RPMI7951 (cell line): ENCODE results near the gene ACTN4. TPM values are rescaled to one million over a fixed set of nuclear protein-coding genes. Genes with fewer than 3 reads are reported as not detected.
A peak's percentile ranks its signal among the peaks of the same experiment; 100 is the strongest.

ENCODE experiments used
- DNase-seq: peaks from one replicate; pipeline ENCODE4 v3.0.0-alpha.2; 2012; ENCODE audit warnings: low read depth
- total RNA-seq: library from RNA; depleted of rRNA; stranded (reverse); fragments of >200 nt; shearing (Covaris generic); gene quantifications from 2 replicates; pipeline ENCODE4 v1.2.3, GENCODE V29; 2014

Gene ACTN4
- total RNA-seq, 1 experiment from 2014 or later: 306 TPM

DNA sequence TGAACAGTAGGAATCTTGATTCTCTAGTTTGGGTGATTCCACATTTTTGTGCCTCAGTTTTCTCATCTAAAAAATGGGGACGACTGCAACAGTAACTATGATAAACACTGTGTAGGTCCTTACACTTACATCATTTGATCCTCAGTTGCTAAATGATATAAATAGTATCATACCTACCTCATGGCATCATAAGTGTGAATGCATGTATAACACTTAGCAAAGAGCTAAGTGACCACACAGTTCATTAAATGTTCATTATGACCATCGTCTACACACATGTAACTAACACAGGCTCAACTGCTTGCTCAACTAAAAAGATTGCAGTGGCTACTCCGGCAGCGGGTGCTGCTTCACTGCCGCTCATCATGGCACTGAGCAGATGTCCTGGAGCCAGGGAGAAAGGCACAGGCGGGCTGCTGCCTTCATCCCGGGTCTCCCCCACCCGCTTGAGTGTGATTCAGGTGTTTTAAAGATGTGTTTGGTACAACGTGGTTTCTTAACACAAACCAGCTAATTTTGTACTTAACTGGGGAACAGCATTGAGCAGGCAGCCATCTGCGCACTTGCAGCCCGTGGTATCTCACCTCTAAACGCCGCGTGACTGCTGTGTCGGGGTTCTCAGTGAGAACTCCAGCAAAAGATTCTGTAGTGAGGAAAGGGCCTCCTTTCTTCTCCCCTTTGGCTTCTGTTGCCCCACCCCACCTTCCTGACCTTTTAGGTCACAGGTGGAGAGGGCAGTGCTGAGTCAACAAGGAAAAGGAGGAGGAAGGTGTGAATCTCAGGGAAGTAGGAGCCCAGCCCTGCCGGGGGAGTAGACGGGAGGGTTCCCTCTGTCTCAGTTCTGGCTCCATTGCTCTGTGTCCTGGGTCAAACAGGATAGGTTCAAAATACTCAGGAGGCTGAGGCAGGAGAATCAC lies 11.7 kb upstream of the ACTN4 start:
- no peak for DNase-seq

GRCh38 chr19:38638461-38638860 lies 9.0 kb upstream of the ACTN4 start:
- DNase-seq: no peak

- no peak for DNase-seq
Measured at GRCh38 chr19:38639679-38640078, 7.8 kb upstream of the ACTN4 start.

GRCh38 chr19:38640368-38640767 lies 7.1 kb upstream of the ACTN4 start:
- DNase-seq: no peak

DNA sequence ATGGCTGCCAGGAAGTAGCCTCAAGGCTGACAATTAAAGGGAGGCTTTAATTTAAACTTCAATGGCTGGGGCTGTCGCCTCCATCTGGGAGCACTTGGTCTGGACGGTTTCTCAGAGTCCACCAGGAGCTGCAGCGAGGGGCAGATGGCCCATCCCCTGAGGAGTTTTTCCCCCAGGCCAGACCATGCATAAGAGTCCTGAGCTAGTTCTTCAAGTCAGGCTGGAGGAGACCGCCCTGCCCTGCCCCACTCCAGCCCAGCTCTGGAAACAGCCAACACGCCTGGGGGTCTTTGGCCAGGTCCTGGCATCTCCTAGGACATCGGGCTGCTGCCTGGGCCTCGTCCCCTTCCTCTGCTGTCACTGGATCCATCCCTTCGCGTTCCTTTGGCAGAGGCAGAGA lies 5.3 kb upstream of the ACTN4 start:
- DNase-seq: no peak

GRCh38 chr19:38644719-38645118 lies 2.7 kb upstream of the ACTN4 start:
- no peak for DNase-seq

DNA sequence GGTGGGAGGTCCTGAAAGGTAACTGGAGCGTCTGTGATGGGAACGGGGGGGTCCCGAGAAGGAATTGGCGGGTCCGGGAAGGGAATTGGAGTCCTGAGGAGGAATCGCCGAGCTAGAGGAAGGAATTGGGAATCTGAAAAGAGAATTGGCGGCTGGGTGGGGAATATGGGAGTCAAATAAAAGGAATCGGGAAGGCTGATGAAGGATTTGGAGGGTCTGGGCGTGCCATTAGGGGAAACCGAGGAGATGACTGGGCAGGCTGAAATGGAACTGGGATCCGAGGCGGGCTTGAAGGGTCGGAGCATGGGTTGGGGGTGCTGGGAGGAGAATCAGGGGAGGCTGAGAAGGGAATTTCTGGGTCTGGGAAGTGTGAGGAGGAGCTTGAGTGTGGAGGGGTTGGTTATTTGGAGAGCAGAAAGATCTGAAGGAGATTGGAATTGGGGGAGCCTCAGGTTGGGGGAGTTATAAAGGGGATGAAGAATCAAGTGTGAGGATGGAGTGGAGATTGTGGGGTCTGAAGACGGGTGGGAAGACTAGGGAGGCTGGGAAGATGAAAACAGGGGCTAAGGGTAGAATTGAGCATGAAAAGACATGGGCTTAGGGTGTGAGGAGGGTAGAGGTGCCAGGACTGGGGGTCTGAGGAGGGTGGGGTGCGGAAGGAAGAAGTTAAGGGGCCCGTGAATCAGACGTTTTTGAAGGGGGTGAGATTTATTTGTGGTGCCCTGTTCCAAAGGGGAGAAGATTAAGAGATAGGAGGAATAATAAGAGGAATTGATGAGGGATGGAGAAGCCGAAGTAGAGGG lies 718 bp downstream of the ACTN4 start:
- DNase-seq: no peak

DNA sequence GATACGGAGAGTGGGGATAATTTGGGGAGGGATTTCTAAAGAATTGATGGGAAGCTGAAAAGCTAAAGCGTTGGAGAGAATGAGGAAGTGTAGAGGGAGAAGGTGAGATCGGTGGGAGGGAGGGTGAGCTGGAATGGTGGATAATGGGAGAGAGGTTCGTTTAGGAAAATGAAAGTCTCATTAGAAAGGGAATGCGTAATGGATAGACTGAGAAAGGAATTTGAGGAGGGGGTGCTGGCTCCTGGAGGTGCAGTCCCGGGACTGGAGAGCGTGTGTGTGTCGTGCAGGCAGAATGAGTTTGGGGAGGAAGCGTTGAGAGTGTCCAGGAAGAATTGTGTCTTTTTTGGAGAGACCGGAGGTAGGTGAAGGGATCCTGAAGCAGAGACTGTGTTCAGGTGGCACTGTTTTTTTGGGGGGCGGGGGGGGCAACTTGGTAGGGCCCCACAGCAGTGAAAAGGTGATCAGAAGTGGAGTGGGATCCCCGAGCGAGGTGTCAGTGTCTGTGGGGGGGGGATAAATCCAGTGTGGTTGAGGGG lies 1.4 kb downstream of the ACTN4 start:
- no peak for DNase-seq

GRCh38 chr19:38649305-38650171 lies 2.1 kb downstream of the ACTN4 start:
- peak; percentile 44 for DNase-seq

DNA sequence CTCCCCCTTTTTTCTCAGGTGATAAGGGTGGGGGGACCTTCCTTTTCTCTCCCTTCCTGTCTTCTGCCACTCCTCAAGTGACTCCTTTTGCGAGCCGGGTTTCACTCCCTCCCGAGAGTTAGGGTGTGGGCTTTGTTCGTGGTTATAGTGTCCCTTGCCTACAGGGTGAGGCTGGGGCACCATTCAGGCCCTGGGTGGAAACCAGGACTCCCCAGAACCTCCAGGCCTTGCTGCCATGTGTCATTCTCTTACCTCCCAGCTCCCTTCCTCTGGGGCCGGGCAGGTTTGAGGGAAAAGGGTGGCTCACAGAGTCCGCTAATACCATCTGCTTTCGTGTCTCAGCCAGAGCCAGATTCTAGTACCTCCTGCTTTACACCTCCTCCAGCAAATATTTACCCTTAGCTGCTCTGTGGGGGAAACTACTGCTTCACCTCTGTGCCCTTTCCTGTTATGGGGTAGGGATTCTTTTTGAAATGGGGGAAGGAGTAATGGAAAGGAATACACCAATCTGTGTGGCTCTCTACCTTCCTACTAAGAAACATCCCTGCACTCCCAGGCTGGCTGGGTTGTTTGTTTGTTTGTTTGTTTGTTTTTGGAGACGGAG lies 2.8 kb downstream of the ACTN4 start:
- peak; percentile 39 for DNase-seq

DNA sequence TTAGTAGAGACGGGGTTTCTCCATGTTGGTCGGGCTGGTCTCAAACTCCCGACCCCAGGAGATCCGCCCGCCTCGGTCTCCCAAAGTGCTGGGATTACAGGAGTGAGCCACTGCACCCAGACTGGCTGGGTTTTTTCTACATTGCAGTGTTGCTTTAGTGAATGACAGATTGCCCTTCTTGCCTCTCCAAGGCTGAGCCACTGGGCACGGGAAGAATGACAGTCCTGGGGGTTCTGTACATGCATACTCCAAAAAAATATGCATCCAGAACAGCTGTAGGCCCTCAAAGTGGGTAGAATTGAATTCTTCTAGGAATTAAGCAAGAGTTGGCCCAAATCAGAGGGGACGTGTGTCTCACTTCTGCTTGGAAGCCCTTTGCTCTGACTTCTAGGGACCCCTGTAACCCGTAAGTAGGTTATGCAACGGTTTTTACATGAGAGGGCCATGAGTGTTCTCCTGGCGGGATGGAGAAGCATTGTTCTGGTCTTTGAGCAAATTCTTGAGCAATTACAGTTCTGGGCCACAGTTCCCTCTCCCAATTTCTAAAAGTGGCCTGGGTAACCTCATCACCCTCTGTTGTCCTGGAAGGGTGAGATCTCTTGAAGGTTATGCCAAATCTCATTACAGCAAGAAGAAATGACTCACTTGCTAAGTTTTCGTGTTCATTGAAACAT lies 3.6 kb downstream of the ACTN4 start:
- peak; percentile 94 for DNase-seq

DNA sequence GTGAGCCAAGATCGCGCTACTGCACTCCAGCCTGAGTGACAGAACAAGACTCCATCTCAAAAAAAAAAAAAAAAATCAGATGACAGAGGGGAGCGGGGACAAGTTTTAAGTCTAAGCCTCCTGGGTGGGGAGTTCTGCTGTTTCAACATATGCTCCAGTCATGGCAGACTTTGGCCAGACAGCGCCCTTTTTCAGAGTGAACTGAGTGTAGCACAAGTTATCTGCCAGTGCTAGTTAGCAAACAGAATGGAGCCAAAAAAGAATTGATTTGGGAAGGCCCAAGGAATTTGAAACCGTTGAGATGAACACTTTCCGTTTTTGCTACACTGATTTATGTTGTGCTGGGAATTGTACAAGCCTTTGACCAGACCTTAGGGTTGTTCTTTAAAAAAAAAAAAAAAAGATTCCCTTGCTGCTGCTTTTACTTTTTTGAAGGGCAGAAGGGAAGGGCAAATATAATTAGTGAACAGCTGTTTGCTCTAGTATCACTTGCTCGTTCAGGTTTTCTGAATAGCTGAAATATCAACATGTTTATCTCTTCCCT lies 5.7 kb downstream of the ACTN4 start:
- peak; percentile 43 for DNase-seq

- DNase-seq: peak; percentile 53
Measured at GRCh38 chr19:38654628-38655055, 7.2 kb downstream of the ACTN4 start.

DNA sequence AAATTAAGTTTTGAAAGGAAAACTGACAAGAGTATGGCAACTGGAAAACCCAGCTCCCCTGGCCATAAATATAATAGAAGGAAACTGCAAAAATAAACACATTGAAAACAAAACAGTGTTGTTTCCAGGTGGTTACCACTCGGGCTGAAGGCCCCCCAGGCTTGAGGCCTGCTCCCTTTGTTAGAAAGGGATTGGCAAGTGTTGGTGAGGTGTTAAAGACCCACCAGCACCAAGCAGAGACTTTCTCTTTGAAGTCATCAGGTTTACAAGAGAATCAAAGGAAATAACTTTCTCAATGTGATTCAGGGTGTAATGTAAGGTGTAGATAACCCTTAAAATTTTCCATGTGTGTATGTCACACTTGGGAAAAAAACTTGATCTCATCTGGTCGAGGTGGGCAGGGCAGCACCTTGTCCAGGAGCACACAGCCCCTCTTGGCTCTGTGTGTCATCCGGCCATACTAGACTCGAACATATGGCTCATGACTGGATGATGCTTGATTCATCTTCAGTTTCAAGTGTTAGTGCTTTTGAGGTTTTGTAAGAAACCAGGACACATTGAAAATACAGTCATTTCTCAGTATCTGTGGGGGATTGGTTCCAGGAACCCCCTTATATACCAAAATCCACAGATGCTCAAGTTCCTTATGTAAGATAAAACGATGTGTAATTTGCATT lies 7.8 kb downstream of the ACTN4 start:
- no peak for DNase-seq

DNA sequence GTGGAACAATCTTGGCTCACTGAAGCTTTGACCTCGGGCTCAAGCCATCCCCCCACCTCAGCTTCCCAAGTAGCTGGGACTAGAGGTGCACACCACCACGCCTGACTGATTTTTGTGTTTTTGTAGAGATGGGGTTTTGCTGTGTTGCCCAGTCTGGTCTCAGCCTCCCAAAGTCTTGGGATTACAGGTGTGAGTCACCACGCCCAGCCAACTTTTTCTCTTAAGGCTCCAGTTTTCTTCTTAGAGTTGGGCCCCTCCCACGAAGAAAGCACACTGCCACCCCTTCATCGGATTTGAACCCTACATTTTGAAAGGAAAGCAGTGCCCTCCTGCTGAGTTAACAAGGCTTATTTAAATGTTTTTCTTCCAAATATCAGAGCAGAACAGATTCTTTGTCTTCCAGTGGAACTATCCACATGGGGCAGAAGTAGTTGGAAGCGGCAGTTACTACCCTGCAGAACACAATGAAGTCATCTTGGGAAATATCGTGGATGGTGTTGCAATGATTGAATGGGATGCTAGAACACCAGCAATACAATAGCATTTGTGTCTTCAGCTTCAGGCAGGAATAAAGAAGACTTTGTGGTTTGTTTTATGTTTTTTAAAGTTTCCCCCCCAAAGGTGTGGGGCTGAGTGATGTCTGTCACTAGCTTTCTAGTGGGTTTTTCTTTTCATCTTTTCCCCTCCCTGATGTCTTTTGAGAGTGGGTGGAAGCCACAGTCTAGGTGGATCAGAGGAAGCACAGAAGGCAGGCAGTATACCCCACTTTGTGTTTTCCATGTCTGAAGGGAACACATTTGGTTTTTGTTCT lies 8.9 kb downstream of the ACTN4 start:
- peak; percentile 60 for DNase-seq

GRCh38 chr19:38657633-38658222 lies 10.3 kb downstream of the ACTN4 start:
- peak; percentile 97 for DNase-seq

- peak; percentile 100 for DNase-seq
Measured at GRCh38 chr19:38658462-38659306, 11.2 kb downstream of the ACTN4 start.
